Transverse colon (tissue), 3 donors: ENCODE results near the gene DYNLT5.

ENCODE experiments used
- CTCF ChIP-seq, 5 experiments: fragments of 200-600 bp in 3 of 5; fragments of 450-650 bp in 2 of 5; sonication (generic) in 3 of 5; IDR thresholded peaks; 1 replicate in 2 of 5; 2 replicates in 3 of 5; pipeline ENCODE4 v1.5.1; 2016 to 2017; ENCODE audit warnings: antibody characterized with exemption in 5 of 5, inconsistent platforms in 3 of 5, mild to moderate bottlenecking in 2 of 5, moderate library complexity in 1 of 5
- EP300 ChIP-seq: sonication (generic); formaldehyde crosslinking; IDR thresholded peaks from one replicate; pipeline ENCODE4 v1.6.1; 2017; ENCODE audit warnings: antibody characterized with exemption, low read depth
- POLR2A ChIP-seq: fragments of 450-650 bp; IDR thresholded peaks from one replicate; pipeline ENCODE4 v1.6.1; 2016; ENCODE audit warnings: antibody characterized with exemption, mild to moderate bottlenecking, moderate library complexity

- TF ChIP-seq CTCF (IDR thresholded peaks at IDR 0.05) (no peak), EP300 (no peak), POLR2A (no peak)
These were observed 8.2 kb downstream of the DYNLT5 start for GRCh38 chr1:66760506-66760905.
